Activated naive CD4-positive, alpha-beta T cell treated with anti-CD3 and anti-CD28 coated beads, Interleukin-2, amount 10 ng/mL, durations not matched to agents 5 hours and 36 hours (primary cell): ENCODE data around the gene C1GALT1. TPM values are rescaled to one million over a fixed set of nuclear protein-coding genes. Genes with fewer than 3 reads are reported as not detected.

Experiments
- total RNA-seq, 2 experiments: library from RNA; stranded (reverse); gene quantifications; one replicate each; pipeline ENCODE4 v1.2.3, GENCODE V29; 2021

The C1GALT1 gene
- total RNA-seq: 10 to 100 TPM; 46.5 to 54.4 TPM

DNA sequence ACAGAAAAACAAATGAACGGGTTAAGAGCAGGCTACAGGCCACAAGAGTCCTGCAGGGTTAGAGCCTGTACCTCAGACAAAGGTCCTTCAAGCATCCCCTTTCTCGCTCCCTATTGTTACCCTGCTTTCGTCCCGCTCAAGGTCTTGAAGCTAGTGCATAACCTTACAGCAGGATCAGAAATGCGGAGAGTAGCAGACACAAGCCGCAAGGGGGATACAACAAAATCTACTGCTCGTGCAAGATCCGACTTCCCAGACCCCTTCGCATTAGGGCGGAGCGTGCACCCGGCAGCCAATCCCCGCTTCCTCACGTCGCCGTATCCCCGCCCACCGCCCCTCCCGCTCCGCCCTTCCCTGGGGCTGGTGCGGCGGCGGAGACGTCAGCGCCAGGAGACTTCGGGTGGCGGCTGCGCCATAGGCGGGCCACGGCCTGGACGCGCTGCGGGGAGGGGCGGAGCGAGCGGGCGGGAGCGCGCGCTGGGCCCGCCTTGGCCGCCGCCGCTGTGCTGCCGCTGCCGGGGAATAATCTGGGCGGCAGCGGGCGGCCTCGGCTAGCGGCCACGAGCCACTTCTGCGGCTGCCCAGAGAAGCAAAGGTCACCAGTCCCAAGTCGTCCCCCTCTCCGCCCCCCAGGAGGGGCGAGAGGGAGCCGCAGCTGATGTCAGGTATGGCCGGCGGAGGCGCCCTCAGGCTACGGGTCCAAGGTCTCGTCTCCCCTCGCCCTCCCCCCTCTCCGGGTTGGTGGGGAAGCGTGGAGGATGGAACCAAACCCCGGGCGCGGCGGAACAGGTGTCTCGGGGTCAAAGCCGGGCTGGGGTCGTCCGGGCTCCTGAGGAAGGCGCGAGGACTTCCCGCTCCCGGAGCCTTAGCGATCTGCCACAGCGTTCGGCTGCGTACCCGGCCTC is at the start of gene C1GALT1:
Gene C1GALT1 (plus strand): TSS at position 389 of the 905 bp plus-strand sequence. CDS start 51,776 bp downstream, outside the sequence.

